ENCODE results near the gene GNL1. TPM values are rescaled to one million over a fixed set of nuclear protein-coding genes. Genes with fewer than 3 reads are reported as not detected.
A peak's percentile ranks its signal among the peaks of the same experiment; 100 is the strongest.
"Not testable (repeated sequence)": the region's sequence is repeated elsewhere in the genome, so short reads cannot be mapped to it uniquely, and the experiment has no call there.

Gene GNL1
- total and polyA plus RNA-seq, 9 donors: 42.4 to 128 (median 89.6) TPM

- H3K27me3 ChIP-seq: no peaks in the 10 kb centered on the region
- intact Hi-C loops (cut with DNase I): no loop called here
- peaks cover 1% of the 10 kb centered on the region for H3K4me1 ChIP-seq (ENCODE audit: insufficient read depth)
- no peak overlapping the region for H3K27ac ChIP-seq
- H3K9me3 ChIP-seq: no peaks in the 10 kb centered on the region
- DNase-seq: no peak
- H3K36me3 ChIP-seq: no peaks in the 10 kb centered on the region
- H3K4me3 ChIP-seq: no peak overlapping the region
- WGBS, 3 donors: 87 to 94% (median 88%) methylated on average over 6 of the region's 6 CpGs
- TF ChIP-seq, protein P1, sequence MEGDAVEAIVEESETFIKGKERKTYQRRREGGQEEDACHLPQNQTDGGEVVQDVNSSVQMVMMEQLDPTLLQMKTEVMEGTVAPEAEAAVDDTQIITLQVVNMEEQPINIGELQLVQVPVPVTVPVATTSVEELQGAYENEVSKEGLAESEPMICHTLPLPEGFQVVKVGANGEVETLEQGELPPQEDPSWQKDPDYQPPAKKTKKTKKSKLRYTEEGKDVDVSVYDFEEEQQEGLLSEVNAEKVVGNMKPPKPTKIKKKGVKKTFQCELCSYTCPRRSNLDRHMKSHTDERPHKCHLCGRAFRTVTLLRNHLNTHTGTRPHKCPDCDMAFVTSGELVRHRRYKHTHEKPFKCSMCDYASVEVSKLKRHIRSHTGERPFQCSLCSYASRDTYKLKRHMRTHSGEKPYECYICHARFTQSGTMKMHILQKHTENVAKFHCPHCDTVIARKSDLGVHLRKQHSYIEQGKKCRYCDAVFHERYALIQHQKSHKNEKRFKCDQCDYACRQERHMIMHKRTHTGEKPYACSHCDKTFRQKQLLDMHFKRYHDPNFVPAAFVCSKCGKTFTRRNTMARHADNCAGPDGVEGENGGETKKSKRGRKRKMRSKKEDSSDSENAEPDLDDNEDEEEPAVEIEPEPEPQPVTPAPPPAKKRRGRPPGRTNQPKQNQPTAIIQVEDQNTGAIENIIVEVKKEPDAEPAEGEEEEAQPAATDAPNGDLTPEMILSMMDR (IDR thresholded peaks at IDR 0.05): no peak
- TF ChIP-seq EP300 (IDR thresholded peaks at IDR 0.05) (no peak), POLR2A (IDR thresholded peaks at IDR 0.05) (no peak)
Measured at GRCh38 chr6:30520522-30520921, 35.8 kb downstream of the GNL1 start.

DNA sequence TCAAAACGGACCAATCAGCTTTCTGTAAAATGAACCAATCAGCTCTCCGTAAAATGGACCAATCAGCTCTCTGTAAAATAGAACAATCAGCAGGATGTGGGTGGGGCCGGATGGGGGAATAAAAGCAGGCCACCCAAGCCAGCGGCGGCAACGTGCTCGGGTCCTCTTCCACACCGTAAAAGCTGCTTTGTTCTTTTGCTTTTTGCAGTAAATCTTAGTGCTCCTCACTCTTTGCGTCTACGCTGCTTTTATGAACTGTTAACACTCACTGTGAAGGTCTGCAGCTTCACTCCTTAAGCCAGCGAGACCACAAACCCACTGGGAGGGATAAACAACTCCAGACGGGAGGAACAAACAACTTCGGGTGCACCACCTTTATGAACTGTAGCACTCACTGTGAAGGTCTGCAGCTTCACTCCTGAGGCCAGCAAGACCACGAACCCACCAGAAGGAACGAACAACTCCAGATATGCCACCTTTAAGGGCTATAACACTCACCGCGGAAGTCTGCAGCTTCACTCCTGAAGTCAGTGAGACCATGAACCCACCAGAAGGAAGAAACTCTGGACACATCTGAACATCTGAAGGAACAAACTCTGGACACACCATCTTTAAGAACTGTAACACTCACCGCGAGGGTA is 37.7 kb downstream of the GNL1 start:
- H3K9me3 ChIP-seq; H3K27me3 ChIP-seq; H3K36me3 ChIP-seq; intact Hi-C loops (cut with DNase I); DNase-seq; H3K4me3 ChIP-seq; H3K4me1 ChIP-seq (ENCODE audit: insufficient read depth); H3K27ac ChIP-seq: not testable (repeated sequence)
- 79 to 81% (median 80%) methylated on average over 19 of the region's 19 CpGs for WGBS, 3 donors

GRCh38 chr6:30517767-30518504 is 38.4 kb downstream of the GNL1 start:
- H3K36me3 ChIP-seq; H3K9me3 ChIP-seq; H3K27ac ChIP-seq; H3K4me1 ChIP-seq (ENCODE audit: insufficient read depth); DNase-seq; intact Hi-C loops (cut with DNase I); H3K4me3 ChIP-seq; H3K27me3 ChIP-seq: not testable (repeated sequence)
- WGBS, 3 donors: 87 to 91% (median 88%) methylated on average over 15 to 21 of the region's 21 CpGs

DNA sequence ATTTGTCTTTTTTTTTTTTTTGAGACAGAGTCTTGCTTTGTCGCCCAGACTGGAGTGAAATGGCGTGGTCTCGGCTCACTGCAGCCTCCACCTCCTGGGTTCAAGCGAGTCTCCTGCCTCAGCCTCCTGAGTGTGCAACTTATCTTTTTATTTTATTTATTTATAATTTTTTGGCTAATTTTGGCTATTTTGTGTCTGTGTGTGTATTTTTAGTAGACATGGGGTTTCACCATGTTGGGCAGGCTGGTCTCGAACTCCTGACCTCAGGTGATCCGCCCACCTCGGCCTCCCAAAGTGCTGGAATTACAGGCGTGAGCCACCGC is 39.6 kb downstream of the GNL1 start:
- 54 to 64% (median 62%) methylated on average over 9 of the region's 9 CpGs for WGBS, 3 donors
- intact Hi-C loops (cut with DNase I): not testable (repeated sequence)

GRCh38 chr6:30515944-30516753 is 40.1 kb downstream of the GNL1 start:
- peak overlapping the region; percentile 57 for H3K4me3 ChIP-seq
- H3K27me3 ChIP-seq: no peaks in the 10 kb centered on the region
- intact Hi-C loops (cut with DNase I): no loop called here
- H3K27ac ChIP-seq: peak overlapping the region; percentile 17 to 74
- WGBS, 3 donors: 1 to 4% (median 3%) methylated on average over 33 of the region's 33 CpGs
- H3K36me3 ChIP-seq: no peaks in the 10 kb centered on the region
- peak; percentile 52 for TF ChIP-seq EP300 (IDR thresholded peaks at IDR 0.05)
- TF ChIP-seq, protein P1 (IDR thresholded peaks at IDR 0.05): peak in 1 of 3 donors; percentile 28
- peak; percentile 76 for TF ChIP-seq POLR2A (IDR thresholded peaks at IDR 0.05)
- H3K4me1 ChIP-seq (ENCODE audit: insufficient read depth): peaks cover 1% of the 10 kb centered on the region
- H3K9me3 ChIP-seq: no peaks in the 10 kb centered on the region
- peak; percentile 79 to 94 (median 87) for DNase-seq

More for the DNA sequence above, 39.6 kb downstream of the GNL1 start:
- DNase-seq; H3K27me3 ChIP-seq; H3K9me3 ChIP-seq; H3K4me1 ChIP-seq (ENCODE audit: insufficient read depth); H3K36me3 ChIP-seq: not testable (repeated sequence)
- peak overlapping the region in 1 of 2 donors; percentile 74 for H3K27ac ChIP-seq
- H3K4me3 ChIP-seq: peak overlapping the region; percentile 57

Measured in ovary (tissue), 9 donors.